Endometrium (tissue), 2 donors: Measurements from ENCODE around the gene C6orf47.

Experiments
- FAIRE-seq: peaks from 2 replicates; lab custom pipeline; 2012; peaks lifted over from hg19 to GRCh38; lab: Jason Lieb, UNC
- donor health status: control.
- donor health status: control.

C6orf47 gene

GRCh38 chr6:31636698-31637596 is 23.6 kb downstream of the C6orf47 start:
- no peak for FAIRE-seq

- no peak for FAIRE-seq
Measured at GRCh38 chr6:31634969-31635575, 25.5 kb downstream of the C6orf47 start.

DNA sequence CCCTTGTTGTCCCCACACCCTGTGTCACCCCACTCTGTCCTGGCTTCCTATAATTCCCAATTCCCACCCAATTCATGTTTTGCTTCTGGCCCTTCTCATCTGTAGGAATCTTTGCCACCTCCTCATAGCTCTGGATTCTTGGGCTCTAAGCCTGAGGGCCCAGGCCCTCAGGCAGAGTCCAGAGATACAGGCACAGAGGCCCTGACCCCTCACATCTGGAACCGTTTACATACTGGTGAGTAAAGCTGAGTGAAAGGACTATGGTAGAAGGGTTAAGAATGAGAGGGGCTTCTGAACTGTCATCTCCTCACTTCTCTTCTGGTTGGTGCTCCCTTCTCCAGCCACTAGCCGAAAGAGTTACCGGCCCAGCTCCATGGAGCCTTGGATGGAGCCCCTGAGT is 26.4 kb downstream of the C6orf47 start:
- no peak for FAIRE-seq

GRCh38 chr6:31633447-31633846 is 27.1 kb downstream of the C6orf47 start:
- no peak for FAIRE-seq

- FAIRE-seq: no peak
Measured at GRCh38 chr6:31632279-31632946, 28.2 kb downstream of the C6orf47 start.

DNA sequence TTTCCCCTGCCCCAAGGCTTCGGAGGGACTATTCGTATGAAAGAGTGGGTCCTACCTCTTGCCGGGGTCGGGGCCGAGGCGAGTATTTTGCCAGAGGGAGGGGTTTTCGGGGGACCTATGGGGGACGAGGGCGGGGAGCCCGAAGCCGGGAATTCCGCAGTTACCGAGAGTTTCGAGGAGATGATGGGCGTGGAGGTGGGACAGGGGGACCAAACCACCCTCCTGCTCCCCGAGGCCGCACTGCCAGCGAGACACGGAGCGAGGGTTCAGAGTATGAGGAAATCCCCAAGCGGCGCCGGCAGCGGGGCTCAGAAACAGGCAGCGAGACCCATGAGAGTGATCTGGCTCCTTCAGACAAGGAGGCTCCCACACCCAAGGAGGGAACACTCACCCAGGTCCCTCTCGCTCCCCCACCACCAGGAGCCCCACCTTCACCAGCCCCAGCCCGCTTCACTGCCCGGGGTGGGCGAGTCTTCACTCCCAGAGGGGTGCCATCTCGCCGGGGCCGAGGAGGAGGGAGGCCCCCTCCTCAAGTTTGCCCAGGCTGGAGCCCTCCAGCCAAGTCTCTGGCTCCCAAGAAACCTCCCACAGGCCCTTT is 28.8 kb downstream of the C6orf47 start:
- no peak for FAIRE-seq

GRCh38 chr6:31631209-31631608 is 29.4 kb downstream of the C6orf47 start:
- FAIRE-seq: no peak

DNA sequence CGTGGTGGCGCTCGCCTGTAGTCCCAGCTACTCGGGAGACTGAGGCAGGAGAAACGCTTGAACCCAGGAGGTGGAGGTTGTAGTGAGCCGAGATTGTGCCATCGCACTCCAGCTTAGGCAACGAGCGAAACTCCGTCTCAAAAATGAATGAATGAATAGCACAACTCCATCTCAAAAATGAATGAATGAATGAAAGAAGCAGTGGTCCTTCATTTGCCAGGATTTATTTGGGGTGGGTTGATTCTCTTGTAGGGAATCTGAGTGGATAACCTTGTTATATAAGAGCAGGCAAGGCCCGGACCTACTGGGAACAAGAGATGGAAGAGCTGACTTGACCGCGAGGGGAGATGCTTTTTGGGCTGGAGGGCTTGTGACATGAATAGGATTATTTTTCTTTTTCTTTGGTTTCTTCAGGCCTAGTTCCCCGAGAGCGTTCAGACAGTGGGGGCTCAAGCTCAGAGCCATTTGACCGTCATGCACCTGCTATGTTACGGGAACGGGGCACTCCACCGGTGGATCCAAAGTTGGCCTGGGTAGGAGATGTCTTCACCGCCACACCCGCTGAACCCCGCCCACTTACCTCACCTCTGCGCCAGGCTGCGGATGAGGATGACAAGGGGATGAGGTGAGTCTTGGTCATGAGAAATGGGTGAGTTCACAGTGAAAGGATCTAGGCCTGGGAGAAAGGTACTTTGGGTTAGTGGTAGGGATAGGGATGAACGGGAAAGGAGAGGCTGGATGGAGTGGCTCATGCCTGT is 30.2 kb downstream of the C6orf47 start:
- no peak for FAIRE-seq

- FAIRE-seq: no peak
Measured at GRCh38 chr6:31629014-31629413, 31.6 kb downstream of the C6orf47 start.

- FAIRE-seq: no peak
Measured at GRCh38 chr6:31627690-31628287, 32.8 kb downstream of the C6orf47 start.

DNA sequence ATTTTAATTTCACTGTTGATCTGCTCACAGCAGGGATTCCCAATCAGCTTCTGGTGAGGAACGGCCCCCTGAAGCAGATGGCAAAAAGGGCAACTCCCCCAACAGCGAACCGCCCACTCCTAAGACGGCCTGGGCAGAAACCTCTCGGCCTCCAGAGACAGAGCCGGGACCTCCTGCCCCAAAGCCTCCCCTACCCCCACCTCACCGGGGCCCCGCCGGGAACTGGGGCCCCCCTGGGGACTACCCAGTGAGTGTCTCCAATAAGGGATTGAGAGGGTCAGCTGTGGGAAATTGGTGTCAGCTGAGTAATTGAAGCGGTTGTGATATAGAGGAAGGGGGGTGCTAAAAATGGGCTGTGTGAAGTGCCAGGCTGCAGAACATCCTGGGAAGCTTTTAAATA is 33.6 kb downstream of the C6orf47 start:
- FAIRE-seq: no peak

DNA sequence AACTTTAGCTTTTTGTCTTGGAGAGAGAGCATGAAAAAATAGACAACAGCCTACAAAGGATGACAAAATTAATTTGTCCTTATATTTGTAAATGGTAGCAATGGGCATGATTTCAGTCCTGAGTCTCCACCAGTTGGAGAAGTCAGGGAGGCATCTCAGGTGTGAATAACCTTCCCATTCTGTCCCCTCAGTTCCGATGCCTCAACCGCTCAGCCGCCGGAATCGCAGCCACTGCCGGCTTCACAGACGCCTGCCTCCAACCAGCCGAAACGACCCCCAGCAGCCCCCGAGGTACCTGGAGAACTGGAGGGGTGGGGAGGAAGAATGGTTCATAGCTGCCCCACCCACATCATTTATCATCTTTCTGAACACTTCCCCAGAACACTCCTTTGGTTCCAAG is 36.5 kb downstream of the C6orf47 start:
- no peak for FAIRE-seq

DNA sequence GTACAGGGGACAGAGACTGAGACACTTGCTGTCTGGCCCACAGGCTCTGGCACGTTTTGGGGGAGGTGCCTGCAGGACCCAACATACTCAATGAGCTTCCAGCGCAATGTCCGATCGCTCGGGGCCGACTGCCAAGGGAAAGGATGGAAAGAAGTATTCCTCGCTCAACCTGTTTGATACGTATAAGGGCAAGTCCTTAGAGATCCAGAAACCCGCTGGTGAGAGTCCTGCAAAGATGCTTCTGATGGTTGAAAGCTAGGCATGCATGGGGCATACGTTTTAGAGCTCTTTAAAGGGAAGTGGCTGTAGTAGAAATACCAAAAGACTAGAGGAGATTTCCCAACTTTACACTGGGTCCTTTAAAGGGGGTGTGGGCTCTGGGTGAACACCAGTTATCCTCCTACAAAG is 37.9 kb downstream of the C6orf47 start:
- no peak for FAIRE-seq

DNA sequence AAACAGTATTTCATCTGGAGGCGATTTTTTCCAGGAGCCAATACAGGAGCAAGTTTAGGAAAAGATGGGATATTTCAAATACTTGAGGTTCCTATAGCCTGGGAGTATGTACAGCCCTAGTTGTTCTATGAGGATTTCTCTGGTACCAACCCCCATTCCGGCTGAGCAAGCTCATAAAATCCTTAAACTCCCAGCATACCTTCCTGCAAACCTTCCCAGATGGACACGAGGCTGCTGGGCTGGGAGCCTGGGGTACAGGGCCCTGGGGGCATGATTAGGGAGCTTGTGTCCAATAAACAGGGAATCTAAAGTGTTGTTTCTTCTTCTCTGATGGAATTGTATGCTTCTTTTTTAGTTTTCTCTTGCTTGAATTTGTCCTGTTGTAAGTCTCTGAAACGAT is 38.6 kb downstream of the C6orf47 start:
- no peak for FAIRE-seq

GRCh38 chr6:31621320-31621939 is 39.1 kb downstream of the C6orf47 start:
- FAIRE-seq: no peak

GRCh38 chr6:31620586-31621319 is 39.8 kb downstream of the C6orf47 start, which contains the start of gene PRRC2A:
Gene PRRC2A (plus strand): TSS chr6:31620715. CDS start chr6:31622790, 2,075 bp downstream.
- no peak for FAIRE-seq

DNA sequence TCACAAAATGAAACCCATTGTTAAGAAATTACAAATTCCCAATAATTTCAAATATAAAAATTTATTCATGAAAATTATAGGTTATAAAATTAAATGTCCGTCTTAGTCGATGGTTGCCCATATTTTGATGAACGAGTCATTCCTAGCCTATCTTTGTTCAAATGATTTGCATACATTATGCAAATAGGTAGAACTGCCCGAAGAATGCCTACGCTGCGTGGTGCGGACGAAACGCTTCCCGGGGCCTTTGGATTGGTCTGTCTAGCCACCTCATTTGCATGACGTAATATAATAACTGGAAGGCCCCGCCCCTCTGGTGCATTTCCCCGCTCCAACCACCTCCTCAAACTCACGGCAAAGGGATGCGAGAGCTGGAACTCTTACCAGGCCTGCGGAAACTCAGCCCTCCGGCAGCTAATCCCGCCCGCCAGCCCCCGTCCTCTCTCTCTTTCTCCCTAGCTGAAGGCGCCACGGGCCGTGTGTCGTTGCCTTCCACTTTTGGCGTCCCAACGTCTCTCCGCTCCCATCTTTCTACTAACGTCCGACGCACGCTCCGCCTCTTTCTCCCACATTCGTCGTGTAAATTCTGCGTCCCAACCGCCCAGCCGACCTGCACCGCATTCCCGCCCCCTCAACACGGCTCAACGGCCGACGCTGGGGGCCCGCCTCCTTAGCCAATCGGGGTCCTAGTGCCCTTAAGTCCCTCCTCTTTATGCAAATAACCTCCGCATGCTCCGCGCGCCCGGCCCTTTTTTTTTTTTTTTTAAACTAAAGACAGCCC is 40.6 kb downstream of the C6orf47 start:
- peak; percentile 98 for FAIRE-seq

- FAIRE-seq: no peak
Measured at GRCh38 chr6:31617010-31617409, 43.6 kb downstream of the C6orf47 start.

GRCh38 chr6:31615748-31616147 is 44.8 kb downstream of the C6orf47 start:
- no peak for FAIRE-seq
